Activated gamma-delta T cell (primary cell): ENCODE measurements around the gene ABCB6.

Experiments used
- DNase-seq: peaks from one replicate; lab custom pipeline; 2025; lab: John Stamatoyannopoulos, UW

Gene ABCB6

DNA sequence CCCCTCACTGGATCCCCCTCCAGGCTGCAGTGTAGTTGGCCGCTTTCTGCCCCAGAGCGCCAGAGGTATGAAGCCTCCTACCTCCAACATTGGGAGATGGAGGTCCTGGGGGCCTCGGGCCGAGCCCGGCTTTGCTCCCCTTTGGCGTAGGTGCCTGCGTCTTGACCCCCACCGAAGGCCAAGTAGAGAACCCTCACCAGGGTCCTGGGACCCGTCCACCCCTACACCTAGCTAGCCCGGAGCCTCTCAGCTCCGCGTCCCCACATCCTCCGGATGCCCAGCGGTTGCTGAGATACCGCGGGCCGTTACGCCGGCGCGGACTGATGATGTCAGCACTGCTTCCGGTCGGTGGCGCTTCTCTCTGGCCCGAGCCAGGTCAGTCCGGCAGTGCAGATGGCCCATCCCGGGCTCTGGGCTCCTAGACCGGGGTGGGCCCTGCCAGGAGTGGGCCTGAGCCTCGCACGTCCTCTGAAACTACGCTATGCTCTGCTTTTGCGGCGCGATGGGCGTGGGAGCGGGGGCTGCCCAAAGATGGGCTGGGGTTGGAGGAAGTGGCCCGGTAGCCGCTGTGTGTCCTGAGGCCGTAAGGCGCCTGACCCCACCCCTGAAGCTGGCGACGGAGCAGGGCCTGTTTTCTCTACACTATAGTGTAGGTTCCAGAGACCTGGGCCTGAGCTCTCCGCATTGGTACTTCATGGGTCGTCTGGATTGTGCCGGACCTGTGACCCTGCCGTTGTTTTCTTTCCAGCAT is 26.6 kb upstream of the ABCB6 start, which contains the start of the genes GLB1L and STK16:
Gene GLB1L, minus strand, starts transcription at position 297 of the 751 bp plus-strand sequence. CDS start 1,871 bp downstream, outside the sequence.
Gene STK16, plus strand, starts transcription at position 332 of the 751 bp plus-strand sequence. CDS start 521 bp downstream, outside the sequence.
- peak; percentile 77 for DNase-seq

DNA sequence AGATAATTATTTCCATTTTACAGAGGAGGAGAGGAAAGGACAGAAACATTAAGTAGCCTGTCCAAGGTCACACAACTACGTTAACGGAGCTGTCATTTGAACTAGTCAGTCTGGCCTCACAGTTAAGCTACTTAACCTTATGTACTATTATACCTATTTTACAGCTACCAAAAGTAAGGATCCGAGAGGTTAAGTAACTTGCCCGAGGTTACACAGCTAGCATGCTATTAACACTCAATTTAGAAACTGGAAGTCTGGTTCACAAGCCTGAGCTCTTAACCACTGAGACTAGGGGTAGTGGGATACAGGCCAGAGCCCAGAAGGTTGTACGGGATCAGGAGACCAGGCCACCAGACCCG is 26.0 kb upstream of the ABCB6 start:
- DNase-seq: no peak

DNA sequence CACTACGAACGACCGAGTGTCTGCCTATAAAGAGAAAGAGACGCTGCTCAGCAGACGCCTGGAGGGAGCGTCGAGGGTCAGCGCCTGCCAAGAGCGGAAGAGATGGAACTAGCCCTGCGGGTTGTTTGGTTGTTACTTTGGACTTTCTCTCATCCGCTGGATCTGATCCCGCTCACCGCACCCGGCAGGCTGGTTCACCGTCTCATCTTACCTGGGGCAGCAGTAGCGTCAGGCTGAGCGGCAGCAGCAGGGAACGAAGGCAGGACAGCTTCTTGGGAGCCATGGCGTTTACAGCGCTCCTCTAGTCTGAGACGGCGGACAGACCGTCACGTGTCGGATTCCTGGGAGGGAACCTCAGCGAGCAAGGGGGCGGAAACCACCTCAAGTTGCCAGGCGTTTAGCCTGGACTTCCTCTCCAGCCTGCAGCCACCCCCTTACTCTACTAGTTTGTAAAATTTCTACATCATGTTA is 24.6 kb upstream of the ABCB6 start:
- no peak for DNase-seq

DNA sequence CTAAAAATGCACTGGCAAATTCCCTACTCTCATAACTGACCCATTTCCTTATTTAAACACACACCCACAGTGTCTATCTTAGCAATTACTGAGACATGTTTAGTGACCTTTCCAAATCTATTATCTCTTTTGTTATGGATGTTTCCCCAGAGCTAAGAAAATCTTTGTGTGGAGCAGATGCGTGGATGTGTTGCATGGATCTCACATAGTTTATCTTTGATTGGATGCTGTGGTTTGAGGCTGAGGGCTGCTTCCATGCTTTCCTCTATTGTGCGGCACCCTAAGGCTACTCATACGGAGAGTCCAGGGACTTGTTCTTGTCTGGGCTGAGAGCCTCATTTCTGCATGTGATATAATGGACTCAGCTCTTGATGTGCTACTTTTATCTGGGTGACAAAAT is 15.6 kb upstream of the ABCB6 start:
- no peak for DNase-seq

DNA sequence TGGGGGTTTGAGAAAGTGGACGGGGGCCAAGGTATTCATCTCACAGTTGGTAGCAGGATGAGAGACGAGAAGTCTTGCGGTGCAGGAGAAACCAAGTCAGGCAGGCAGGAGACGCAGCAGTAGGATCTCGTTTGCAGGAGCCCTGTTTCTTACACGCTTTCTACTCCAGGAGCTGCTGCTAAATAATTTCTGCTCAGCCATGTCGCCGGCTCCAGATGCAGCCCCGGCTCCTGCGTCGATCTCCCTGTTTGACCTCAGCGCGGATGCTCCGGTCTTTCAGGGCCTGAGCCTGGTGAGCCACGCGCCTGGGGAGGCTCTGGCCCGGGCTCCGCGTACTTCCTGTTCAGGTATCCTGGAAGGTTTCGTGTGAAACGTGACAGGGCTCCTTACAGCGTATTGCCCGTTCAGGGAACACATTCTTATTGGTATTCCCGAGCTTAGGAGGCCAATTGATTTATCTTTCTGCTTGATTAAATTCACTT is 11.3 kb upstream of the ABCB6 start:
- no peak for DNase-seq

DNA sequence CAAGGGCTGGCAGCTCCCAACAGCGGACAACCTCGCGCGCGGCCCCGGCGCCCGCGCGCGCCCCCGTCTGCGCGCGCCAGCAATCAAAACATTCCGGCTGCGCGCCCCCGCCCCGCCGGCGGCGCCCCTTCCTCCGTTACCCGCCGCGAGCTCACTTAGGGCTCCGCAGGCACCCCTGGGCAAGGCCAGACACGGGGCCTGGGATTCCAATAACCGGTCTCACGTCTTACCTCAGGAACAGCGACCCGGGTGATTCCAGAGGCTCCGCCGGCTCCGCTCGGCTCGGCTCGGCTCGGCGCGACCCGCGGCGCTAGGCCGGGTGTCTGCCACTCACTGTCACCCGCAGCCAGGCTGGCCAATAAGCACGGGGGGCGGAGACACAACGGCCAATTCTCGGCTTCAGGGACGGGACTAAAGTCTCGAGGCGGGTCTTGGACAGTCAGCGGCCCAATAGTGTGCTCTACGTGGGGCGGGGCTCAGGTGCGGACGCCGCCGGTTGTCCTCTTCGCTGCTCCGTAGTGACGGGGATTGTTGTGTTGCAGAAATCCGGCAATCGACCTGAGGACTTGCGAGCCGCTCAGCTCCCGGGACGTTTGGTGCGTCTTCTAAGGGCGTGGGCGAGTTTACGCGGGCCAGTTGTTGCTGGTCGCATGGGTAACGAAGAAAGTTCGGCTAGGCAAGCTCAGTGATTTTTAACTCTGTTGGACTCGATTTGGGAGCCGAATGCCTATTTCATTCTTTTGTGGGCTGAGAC is 10.7 kb upstream of the ABCB6 start, which contains the start of the genes ANKZF1 and ATG9A:
Gene ANKZF1, plus strand, starts transcription at position 502 of the 754 bp plus-strand sequence. CDS start 452 bp downstream, outside the sequence.
Gene ATG9A, minus strand, starts transcription at position 332 of the 754 bp plus-strand sequence. CDS start 1,612 bp downstream, outside the sequence.
- DNase-seq: peak; percentile 90

DNA sequence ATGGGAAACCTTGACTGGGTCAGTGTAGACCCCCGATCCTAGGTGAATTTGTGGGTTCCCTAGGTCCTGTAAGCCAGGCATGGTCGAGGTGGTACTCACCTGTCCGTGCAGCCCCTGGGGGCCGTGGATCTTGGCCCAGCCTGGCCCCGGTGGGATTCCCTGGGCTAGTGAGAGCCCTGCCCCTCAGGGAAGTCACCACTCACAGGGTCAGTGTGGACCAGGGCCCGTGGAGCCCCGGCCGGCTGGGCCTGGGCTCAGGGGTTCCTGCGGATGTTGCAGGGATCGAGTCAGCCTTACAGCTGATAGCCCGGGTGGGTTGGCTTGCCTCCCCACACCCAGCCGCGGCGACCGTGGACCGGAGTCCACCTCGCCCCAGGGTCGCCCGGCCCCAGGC is 10.2 kb upstream of the ABCB6 start:
- no peak for DNase-seq

DNA sequence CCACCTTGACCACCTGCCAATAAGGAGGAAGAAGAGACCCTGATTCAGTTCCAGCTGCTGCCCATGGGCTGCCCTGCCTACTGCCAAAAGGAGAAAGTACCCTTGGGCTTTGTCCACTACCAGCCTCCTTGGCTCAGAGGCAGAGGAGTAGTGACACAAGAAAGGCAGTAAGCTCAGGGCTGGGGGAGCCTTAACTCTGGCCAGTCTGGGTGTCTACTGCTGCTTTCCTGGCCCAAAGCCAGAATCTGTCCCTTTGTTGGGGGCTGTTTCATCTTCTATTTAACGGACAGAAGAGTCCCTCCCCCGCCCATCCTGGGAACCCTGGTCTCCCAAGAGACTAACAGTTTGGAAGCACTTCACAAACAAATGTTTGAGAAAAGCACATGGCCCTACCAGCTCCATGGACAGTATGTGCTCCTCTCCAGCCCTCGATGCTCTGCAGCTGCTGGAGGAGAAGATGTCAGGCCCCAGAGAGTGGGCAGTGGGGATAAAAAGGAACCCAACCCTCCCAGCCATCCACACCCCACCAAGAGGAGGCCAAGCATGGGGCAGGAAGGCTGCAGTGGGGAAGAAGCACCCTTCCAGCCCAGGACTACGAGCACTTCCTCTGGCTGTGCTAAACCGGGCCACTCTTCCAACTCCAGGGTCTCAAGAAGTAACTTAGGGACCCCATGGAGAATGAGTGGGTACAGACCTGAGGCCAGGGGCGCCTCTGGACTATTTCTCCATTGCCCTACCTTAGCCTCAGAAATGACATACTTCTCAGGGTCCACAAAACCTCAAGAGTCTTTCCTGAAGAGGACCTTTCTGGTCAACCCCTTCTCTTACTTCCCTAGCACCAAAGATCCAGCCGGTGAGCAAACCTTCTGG is 9.5 kb upstream of the ABCB6 start:
- DNase-seq: no peak

DNA sequence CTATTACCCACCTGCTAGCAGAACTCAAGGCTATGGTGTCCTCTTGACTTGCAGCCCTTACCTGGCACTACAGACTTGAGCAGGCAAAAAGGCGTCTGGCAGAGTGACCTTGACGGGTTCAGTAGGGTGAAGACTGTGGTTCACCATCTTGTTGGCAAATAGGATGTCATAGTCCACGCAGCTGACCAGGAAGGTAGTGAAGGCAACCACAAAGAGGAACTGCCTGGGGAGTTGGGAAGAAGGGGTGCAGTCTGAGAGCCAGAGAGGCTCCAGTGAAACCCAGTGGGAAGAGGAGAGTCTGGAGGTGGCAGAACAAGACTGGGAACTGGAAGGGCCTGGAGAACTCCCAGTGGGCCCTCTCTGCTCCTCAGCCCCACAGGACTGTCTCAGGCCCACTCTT is 6.6 kb upstream of the ABCB6 start:
- DNase-seq: no peak

DNA sequence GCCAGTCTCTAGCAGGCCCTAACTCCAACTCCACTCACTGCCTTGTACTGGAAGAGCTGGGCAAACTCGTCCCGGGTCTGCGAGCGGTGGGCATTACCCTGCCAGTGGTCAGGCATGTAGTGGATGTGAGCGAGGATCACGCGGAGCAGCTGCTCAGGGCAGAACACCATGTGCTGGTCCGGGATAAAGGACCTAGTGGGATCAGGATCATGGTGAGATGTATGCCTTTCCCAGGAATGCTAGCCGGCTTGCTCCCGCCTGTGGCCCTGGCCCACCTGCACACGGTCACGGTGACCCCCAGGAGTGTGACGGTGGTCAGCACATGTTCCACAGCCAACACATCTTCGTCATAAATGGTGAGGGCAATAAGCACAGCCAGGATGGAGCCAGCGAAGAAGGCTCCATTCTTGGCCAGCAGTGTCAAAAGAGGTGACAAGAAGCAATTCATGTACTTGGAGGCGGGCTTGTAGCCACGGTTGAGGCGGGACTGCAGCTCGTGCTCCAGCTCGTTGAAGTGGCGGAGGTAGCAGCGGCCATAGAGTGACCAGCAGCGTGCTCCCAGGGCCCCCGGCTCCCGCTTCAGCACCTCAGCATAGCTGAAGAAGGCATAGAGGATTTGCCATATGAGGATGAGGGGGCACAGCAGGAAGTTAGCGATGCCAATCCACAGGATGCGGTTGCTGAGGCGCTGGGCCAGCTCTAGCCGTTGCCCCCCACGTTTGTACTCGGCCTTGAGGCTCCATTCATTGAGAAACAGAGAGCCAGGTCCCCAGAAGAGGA is 5.3 kb upstream of the ABCB6 start:
- no peak for DNase-seq

DNA sequence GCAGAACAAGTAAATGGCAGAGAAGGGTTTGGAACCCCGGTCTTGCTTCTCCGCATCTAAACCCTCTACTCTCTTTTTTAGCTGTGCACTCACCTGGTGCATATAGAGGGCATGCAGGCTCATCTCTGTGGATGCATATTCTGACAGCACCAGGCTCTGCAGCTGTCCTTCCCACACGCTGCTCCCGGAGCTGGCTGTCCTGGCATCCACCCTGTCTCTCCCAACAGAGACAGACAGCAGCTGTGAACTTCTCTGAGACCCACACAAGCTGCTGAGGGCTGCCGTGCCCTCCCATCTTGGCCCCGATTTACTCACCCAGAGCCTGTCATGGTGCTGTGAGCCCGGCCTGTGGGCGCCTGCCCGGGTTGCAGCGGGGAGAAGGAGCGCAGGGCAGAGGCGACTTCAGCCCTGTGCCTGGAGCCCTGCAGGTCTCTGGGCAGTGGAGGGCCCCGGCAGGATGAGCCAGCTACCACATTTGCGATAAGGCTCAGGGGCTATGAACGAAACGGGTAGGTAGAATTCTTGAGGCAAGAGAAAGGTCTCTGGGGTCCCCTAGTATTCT is 3.3 kb upstream of the ABCB6 start:
- DNase-seq: no peak

DNA sequence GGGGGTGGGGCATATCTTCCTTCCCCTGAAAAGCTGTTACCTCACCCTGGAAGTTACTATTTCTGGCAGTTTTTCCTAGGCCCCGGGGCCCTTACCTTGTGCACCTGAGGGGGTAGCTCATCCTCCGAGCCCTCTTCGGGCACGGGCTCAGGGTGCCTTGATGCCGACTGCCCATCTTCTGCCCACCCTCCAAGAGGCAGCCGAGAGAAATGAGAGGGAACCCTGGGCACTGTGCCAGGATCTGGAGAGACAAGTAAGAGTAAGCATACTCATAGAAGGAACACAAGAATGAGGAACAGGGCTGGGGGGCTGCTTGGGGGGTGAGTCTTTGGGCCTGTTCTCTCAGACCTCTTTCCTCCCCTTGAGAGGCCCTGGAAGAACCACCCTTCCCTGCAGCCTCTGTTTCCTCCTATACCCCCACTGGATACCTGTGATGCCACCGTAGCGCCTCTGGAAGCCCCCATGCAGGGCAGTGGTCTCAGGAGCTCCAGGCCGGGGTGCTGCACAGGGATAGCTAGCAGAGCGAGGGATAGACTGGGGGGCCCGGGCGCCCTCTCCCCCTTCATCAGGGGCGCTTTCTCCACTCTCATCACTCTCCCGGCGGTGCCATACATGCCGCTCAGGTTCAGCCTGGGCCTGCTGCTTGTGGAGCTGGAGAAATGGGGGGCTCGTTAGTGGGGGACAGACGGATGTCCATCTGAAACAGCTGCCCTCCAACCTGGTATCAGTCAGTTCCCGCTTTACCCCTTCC is 2.1 kb upstream of the ABCB6 start:
- no peak for DNase-seq

DNA sequence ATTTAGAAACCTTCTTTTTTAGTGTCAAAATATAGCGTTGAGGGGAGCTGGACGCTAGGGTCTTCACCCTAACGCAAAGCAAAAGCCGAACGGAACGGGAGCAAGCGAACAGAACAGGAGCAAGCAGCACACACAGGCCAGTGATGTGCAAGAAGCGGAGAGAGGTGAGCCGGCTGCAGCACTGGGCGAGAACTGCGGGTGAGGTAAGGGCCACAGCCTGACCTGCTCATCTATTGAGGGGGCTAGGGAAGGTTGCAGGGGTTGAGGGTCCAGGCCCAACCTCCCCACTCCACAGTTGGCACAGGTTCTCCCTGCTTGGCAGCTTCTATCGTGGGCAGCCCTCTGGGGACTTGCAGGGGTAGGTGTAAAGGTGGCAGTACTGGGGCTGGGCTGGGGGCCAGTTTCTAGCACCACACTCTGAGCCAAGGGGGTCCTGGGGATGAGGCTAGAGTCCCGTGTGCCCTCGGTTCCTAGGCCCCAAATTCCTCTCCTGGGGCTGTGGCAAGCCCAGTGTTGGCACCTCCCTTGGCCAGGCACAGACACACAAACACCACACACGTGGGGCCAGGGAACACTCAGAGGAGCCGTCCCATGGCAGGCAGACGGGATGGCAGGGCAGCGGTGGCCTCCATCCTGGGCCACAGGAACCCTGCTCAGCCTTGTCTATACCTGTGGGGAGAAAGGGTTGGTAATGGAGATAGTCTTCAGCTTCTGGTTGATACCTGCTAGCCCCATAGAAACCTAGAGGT is 1.2 kb upstream of the ABCB6 start:
- DNase-seq: no peak

DNA sequence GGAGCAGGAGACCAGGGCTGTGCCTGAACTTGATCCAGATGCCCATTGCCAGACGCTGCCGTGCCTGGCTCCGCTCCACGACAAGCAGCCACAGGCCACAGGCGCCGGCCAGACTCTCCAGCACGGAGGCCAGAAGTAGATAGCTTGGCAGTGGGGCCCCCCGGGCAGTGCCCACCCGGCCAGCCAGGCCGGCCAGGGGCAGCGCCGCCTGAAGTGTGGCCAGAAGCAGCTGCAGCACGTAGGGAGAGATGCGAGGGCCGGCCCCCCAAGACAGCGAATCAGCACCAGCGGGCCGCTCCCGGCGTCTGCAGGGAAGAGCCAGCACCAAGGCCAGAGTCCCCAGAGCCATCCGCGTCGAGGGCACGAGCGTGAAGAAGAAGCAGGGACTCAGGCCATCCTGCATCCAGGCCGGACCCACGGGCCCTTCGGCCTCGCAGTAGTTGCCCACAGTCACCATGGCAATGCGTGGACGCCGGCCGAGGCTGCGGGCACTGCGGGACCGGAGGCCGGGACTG is 484 bp downstream of the ABCB6 start:
- no peak for DNase-seq

DNA sequence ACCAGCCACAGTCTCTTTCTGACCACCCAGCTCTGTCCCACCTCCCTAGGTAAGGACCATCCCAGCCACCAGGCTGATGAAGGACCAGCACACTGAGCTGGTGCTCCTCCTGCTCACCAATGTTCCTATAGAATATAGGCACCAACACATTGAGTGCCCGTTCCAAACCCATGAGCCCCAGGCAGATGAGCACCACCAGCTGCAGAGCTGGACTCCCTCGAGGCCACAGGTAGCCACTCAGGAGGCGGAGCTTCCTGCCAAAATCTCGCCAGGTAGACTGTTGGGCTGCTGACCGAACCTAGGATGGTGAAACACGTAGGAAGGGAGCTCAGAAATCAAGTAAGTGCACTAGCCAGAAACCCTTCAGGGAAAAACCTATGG is 2.2 kb downstream of the ABCB6 start:
- DNase-seq: no peak

DNA sequence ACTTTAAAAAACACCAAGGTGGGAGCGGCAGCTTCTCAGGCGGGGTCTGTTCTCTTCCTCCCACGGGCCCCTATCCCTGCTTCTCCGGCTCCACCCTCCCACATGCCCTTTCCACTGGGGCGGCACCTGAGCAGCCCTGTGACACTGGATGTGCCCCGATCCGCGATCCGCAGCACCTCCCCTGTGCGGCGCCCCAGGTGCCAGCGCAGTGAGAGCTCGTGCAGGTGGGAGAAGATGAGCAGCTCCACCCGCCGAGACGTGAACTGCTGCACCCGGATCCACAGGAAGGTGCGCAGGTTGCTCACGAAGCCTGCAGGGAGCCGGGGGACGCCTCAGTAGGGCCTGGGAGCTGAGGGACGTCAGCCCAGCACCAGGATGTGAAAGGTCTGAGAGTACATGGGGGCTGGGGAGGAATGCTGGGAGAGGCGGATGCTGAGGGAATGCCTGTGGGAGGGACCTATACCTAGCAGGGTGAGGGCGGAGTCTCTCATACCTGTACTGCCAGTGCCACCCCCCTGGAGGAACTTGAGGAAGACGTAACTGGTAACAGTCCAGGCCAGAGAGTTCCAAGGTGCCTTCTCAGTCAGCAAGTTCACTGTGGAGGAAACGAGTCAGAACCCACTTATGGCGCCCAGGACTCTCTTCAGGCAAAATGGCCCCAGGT is 2.8 kb downstream of the ABCB6 start:
- DNase-seq: no peak

DNA sequence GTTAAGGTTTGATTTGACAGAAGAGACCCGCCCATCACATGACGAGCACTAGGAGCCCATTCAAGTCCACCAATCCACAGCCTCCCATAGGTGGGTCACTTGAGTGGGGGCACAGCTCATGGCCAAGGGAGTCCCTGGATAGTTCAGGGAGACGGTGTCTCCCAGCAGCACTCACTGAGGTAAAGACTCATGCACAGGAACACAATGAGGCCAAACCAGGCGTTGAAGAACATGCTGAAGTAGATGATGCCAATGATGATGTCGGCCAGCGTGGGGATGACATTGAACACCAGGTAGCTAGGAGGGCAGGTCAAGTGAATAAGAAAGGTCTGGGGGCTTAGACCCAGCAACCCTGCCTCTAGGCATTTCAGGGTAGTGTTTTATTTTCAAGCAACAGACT is 4.0 kb downstream of the ABCB6 start:
- DNase-seq: no peak

DNA sequence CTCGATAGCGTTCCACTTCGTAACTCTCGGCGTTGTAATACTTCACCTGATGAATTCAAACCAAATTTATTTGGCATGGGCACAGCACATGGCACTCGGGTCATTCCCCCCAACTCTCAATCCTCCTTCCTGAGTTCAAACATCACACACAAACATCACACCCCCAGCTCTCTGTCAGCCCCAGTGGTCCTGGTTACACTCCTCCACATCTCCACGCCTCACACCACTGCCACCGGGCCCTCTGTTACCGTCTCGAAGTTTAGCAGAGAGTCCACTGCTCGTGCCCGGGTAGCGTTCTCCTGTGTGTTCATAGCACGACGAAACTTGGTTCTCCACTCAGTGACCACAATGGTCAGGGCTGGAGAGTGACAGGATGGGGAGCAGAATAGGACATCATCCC is 4.6 kb downstream of the ABCB6 start:
- DNase-seq: no peak
